HG03521 (cell line): Measurements from ENCODE around the gene CHST15.

Experiments
- ATAC-seq: cut with Tn5 transposase; IDR thresholded peaks from one replicate; pipeline ENCODE4 v1.9.1; 2021; ENCODE audit warnings: mild to moderate bottlenecking, moderate library complexity; ENCODE audit not compliant: unreplicated experiment

Gene CHST15

DNA sequence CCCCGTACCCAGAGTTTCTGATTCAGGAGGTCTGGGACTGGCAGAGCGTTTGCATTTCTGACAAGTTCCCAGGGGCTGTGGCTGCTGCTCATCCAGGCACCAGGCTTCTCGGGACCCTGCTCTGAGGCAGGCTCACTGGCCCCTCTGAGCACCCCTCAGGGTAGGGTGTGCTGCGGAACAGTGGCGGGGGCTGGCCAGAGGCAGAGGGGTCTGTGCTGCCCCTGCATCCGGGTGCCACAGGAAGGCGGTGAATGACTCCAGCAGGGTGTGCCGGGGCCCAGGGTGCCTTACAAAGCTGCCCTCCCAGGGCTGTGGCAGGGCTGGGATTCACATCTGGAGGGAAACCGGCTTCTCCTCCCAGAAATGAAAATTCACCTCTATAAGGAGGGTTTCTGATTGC is 77.4 kb downstream of the CHST15 start:
- ATAC-seq: no peak

DNA sequence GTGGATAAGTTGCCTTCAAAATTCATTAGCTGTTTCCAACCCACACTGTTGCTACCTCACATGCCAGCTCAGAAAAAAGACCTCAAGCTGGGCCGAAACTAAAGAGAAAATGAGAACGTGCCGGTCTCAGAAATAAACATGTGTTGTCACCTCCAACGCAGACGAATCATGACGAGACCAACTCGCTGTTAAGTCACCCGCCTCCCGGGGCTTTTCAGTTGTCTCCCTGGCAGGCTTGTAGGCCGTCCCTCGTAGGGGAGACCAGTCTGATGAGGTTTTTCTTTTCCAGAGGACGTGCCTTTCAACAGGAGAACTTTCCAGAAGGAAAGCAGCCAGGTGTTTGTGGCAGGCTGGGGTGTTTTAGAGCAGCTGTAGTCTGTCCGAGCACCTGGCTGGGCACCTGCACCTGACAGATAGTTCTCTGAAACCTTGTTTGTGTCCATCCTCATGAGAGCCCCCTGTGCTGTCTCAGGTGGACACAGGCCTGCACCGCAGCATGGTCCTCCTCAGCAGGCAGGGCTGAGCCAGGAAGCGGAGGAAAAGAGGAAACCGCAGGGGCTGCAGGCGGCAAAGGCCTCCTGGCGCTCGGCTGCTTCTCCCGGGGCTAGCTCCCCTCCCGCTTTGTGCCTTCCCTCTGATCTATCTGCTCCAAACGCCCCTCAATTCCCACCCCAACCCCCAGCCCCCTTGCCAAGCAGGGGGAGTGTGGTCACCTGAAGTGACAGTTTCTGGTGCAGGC is 78.8 kb downstream of the CHST15 start:
- ATAC-seq: no peak

DNA sequence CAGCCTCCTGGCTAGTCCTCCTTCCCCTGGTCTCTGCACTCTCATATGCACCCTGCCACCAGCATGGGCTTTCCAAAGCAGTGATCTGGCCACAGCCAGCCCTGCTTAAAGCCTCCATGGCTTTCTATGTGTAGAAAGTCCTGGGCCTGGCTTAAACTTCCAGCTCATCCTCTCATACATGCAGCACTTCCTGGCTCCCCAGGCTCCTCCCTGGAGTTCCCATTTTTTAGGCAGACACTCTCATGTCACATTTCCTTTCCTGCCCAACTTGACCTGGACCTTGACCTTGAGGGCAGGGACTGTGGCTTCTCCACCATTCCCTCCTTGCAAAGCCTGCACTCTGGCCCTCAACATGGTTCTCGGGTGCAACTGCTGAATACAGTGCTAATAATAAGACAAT is 79.5 kb downstream of the CHST15 start:
- ATAC-seq: no peak

DNA sequence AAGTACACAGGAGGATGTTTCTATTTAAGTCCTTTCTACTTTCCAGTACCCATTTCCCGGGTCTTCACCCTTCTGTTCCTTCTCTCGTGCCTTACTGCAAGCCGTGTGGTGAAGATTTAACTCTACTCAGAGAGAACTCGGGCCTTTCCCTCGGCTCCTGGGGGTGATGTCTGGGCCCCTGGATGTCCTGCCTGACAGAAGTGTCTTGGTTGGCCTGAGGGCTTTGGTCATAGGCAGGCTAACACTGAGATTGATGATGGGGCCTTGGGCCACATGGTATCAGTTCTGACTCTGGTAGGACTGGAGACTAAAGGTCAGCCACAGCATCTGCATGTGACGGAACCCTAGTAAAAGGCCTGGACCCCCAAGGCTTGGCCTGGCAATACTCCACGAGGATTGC is 80.4 kb downstream of the CHST15 start:
- no peak for ATAC-seq

DNA sequence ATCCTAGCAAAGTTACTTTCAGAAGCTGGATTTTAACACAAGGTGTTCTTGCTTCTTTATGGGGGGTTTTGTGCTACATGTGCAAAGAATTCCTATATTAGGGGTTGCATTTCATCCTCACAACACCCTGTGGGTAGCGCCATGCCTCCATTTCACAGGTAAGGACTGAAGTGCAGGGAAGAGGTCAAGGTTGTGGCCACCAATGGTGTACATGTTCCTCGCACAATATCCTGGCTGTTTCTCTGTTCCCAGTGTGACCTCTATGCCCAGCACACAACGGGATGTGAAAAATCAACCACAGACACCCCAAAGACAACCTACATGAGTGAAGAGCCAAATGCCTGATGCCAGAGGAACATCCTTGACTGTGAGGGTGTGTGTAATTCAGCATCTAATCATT is 80.8 kb downstream of the CHST15 start:
- ATAC-seq: no peak

DNA sequence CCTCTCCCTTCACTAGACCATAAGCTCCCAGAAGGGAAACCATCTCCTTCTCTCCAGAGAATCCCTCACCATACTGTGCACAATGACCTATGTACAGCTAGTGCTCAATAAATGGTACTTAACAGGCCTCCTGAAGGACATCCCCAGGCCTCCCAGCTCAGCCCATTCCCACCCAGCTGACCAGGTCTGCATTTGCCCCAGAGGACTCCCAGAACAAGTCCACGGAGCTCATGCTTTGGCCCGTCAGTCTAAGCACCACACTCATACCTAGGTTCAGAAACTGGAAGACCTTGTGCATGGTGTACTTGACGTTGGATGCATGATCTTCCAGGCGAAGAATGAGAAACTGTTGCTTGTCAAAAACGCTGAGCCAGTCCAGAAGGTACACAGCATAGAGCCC is 81.3 kb downstream of the CHST15 start:
- ATAC-seq: no peak

DNA sequence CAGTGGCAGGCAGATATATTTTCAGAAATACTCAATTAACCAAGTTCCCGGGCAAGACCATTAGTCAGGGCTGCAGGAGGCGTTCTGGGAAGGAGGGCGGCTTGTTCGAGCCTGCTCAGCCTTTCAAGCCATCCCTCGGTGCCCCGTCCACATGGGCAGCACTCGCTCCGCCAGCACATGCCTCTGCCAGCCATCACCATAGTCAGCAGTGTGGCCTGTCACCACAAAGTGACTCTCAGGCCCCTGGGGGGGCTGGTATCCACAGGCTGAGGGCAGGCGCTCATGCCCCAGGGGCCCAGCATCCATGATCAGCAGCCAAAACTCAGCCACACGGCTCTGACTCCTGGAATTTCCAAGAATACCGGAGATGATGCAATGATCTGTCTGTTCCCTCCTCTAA is 81.9 kb downstream of the CHST15 start:
- no peak for ATAC-seq

DNA sequence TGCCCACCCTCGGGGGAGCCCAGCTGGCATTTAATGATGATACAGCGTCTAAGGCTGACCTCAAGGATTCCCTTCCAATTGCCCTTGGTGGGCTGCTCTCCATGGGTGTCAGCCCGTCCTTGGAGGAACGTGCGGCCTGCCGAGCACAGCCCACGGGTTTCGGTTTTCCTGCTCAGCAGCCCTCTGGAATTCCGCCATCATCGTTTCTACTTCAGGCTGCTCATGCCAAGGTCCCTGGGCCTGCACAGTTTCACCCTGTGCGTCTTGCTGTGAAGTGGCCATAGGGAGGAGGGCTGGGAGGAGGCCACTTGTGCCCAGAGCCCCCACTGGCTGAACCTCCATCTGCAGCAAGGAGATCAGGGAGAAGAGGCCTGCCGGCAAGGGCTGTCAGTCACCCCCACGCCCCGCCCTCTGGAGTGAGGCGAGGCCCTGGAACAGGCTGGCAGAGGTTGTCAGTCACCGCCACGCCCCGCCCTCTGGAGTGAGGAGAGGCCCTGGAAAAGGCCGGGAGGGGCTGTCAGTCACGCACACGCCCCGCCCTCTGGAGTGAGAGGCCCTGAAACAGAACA is 82.8 kb downstream of the CHST15 start:
- ATAC-seq: no peak

DNA sequence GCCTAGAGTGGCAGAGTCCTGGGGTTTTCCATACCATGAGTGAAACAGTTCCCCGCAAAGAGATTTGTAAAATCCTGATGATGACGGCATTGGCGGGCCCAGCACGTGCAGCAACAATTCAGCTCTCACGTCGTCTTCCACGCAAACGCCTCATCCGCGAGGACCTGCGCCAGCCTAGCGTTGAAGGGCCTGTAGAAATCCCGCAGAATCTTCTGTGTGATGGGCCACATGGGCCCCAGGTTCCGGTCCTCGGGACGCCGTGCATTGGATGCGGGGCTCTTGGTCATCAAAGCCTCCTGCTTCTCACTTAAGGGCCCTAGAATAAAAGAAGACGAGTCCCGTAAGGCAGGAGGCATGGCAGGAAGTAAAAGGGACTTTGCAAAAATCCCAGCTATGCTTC is 83.4 kb downstream of the CHST15 start:
- no peak for ATAC-seq

DNA sequence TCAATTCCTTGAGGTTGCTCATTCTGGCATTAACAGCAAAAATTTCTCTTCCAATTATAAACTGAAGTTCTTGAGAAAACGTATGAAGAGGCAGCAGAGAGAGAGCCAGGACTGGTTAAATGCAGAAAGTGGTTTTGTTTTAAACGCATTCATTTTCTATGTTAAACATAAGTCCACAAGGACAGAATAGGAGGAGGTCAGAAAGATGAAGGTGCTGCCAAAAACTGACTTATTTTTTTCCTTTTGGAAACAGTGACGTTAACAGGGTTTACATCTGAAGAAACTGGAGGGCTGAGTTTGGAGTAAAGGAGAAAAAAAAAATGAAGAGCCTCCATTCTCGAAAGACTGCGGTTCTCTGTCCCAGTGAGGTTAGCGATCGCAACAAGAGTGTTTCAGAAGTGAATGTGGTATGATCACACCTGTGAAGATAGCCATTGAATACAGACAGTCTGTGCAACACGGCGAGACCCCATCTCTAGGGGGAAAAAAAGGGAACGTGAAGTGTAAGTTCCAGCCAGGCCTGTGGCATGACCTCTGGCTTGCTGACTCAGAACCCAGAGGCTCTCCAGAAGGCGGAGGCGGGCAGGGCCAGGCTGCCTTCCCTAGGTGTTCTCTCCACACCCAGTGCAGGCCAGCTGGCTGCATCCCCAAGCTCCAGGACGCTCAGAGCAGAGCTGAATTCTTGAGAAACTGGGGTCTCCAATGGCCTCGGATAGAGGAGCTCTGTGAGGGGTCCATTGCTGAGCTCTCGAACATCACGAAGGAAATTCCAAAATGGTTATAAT is 84.0 kb downstream of the CHST15 start:
- no peak for ATAC-seq

DNA sequence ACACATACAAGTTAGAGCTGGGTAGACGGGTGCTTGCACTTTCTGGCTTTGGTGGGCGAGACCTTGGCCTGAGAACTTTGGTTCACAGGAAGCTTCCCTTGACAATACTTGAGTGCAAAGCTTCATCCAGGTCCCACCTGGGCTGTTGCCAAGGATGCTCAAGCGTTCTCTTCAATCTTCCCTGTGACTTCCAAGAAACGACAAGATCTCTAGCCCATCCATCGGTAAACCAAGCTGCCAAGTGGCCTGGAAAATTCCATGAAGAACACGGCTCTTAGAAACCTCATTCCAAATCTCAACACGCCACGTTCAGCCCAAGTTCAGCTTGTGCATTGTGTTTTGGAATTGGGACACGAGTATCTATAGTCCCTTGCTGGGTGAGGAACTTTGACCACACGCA is 84.7 kb downstream of the CHST15 start:
- no peak for ATAC-seq

DNA sequence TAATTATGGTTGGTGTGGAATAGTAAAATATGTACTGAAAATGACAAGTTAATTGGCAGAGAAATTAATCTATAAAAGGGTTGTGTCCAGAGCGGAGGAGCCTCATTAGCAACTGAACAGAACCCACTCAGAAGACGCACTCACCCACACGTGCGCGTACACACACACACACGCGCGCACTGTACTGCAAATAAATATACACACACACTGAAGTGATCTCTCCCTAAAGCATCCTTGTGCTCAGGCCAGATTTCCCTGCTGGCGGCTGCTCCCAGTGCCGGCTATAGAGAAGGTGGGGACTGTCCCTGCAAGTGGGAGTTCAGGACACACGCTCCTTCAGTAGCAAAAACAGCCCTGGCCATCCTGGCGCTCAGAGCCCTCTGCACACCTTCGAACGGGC is 85.2 kb downstream of the CHST15 start:
- ATAC-seq: no peak

DNA sequence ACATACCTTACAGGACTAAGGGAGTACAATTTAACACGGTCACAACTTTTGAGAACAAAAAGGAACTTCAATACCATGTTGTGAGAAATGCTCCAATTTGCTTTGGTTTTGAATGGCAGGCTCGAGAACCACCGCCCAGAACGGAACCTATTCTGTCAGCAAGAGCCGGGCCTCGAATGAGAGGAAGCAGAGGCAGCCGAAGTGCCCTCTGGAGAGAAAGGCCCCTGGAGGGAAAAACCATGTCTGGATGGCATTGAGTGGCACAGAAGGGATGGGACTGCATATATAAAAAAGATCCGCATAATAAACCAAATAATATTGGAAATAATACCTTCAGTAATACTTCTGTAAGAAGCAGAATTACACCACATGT is 85.6 kb downstream of the CHST15 start:
- no peak for ATAC-seq

DNA sequence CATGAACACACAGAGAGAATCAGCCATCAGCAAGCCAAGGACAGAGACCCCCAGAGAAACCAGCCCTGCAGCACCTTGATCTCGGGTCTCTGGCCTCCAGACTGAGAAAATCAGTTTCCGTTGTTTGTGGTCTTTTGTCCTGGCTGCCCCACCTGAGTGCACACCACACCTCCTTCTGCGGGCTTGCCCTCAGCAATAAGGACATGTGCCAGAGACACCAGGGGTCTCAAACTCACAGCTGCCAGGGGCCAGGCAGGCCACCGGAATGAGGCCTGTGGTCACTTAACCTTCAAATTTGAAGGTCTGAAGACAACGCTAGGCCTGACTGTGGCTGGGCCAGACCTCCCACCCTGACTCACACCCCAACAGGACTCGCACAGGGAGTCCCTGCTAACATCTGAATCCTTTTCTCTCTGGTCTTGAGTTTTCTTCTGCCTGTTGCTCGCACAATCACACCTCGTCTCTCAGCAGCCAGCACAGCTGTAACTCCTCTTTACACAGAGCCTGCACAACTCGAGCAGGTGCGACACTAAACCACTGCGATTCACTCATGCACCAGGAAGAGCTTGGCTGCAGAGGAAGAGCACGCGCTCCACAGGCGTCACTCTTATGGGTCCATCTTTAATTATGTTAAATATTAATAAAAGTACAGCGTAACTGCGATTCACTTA is 86.2 kb downstream of the CHST15 start:
- ATAC-seq: no peak

DNA sequence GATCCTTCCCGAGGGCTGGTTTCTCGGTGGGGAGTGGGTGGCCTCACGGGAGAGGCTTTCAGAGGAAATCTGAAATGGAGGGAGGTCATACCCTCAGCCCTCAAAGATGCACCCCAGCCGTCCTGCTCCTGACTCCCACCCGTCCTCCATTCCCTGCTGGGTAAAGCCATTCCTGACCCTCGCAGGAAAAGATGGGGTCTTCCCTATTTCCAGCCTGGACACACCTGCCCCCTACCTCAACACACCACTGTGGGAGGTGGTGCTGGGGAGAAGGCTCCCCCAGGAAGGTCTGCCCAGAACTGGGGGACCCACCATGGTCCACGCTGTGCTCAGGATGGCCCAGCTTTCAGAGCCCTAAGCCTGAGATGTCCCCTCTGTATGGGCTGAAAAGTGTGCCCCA is 86.9 kb downstream of the CHST15 start:
- no peak for ATAC-seq

DNA sequence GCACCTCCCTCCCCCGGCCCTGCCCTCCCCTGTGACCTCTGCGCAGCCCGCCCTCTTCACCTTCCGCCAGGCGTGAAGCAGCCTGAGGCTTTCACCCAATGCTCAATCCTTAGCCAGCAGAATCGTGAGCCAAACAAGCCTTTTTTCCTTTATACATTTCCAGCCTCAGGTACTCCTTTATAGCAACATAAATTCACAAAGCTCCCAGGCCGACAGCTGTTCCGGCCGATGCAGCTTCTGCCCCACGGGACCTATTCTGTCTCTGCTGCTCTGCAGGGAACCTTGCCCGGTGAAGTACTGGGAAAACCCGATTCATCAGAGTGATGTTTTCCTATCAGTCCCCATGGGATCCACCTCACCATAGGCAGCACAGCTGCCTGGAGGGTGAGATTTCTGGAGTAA is 87.4 kb downstream of the CHST15 start:
- no peak for ATAC-seq

DNA sequence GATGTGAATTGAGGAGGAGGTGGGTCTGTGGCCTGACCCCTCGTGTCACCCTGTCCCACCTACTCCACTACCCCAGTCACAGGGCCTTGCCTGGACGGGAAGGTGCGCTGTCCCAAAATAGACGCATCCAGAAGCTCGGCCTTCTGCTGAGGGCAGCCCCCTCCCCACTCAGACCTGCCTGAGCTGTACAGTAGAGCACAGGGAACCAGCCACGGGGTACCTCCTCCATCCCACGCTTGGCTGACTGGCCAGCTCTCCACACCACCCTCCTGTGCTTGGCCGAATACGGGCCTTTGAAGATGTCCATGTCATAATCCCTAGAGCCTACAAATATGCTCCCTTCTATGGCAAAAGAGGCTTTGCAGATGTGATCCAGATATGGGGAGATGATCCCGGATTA is 88.3 kb downstream of the CHST15 start:
- no peak for ATAC-seq

DNA sequence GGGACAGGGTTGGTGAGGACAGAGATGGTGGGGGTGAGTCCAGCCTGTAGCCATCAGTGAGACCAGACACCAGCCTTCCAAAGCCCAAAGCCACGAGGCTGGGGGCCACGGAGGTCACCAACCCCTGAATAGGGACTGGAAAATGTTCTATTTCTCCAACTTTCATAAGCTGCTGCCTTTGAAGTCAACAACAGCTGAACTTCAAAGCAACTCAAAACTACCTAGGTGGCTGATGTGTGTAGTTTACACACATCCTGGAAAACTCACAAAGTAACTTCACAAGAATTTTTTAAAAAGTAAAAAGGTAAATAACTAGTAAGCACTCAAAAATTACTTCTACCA is 88.8 kb downstream of the CHST15 start:
- no peak for ATAC-seq

DNA sequence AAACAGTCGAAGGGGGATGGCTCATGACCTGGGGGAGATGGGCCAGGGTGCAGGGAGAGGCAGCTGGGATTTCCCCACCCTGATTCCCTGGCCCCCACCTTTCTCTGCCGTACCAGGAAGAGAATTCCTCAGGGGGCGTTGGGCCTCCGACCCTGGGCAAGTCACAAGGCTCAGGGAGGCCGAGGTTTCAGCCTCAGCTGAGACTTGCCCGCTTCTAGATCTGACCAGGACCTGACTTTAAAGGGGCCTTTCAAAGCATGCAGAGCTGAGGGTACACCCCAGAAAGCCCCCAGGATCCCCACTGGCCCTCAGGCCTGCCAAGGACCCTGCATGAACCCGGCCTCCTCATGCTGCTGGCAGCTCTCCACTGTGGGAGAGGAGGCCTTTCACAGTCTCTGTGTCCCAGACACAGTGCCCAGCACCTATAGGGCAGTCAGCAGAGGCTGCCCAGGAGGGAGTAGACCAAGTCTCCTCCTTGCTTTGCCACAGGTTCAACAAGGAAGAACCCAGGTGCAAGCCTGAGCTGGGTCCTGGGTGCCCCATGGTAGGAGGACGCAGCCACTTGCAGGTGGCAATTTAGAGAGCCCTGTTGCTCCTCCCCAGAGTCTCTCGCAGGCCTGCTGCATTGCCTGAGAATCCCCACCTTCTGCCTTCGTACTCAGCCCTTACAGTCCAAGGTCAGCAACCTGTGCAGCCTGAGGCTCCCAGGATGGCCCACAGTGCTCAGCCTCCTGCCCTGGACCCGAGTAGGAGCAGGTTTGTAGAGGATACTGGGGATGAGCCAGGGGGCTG is 89.3 kb downstream of the CHST15 start:
- ATAC-seq: no peak

DNA sequence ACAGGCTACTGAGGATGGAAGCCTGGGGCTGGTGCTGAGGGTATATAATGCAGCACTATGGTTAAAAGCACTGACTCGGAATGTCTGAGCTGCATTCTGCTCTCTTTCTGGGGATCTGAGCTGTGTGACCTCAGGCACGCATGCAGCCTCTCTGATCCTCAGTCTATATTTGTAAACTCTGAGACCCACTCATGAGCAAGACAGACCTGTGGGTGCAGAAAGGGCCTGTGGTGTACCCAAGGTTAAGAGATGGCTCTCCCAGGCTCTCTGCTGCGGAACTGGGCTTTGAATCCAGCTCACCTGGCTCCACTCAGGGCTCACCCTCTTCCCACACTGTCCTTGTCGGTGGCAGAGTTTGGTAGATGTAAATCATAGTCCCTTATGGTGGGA is 89.9 kb downstream of the CHST15 start:
- no peak for ATAC-seq

DNA sequence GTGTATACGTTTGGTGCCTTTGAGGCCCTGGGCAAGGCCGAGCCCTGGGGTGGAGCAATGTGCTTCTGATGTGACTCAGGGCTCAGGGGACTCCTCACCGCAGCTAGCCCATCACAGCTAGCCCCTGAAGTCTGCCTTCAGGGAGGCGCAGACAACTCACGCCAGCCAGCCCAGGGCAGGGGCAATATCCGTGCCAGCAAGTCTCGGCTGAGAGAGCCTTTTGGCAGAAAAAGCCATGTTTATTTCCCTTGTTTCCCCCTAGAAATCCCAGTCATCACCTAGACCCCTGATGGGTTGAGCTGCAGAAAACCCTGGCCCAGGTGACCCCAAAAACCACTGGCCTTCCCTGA is 90.4 kb downstream of the CHST15 start:
- no peak for ATAC-seq
